A673 (cell line): ENCODE measurements around the gene SULT1A1. TPM values are rescaled to one million over a fixed set of nuclear protein-coding genes. Genes with fewer than 3 reads are reported as not detected.
"Not testable (repeated sequence)": the region's sequence is repeated elsewhere in the genome, so short reads cannot be mapped to it uniquely, and the experiment has no call there.

Source experiments
- BruUV-seq: library from RNA; stranded (reverse); fragments of 400-500 nt; replicated peaks from 2 replicates; lab custom pipeline; 2021; lab: Mats Ljungman, UMichigan
- CTCF ChIA-PET: fragments of 300-600 bp; sonication (Branson Sonifier 250); formaldehyde crosslinking; loops from one replicate; lab custom pipeline; 2022; ENCODE audit warnings: antibody characterized with exemption; lab: Charles Lee
- POLR2A ChIA-PET: fragments of 300-600 bp; sonication (Branson Sonifier 250); formaldehyde crosslinking; loops from one replicate; lab custom pipeline; 2022; ENCODE audit warnings: antibody characterized with exemption; ENCODE audit not compliant: low non-redundant PET; lab: Charles Lee
- DNase-seq: peaks from one replicate; pipeline ENCODE4 v3.0.0-alpha.2; 2015; ENCODE audit warnings: low spot score
- H3K27ac ChIP-seq: fragments of 200-600 bp; sonication (generic); 2 replicates; pipeline ENCODE4 v1.5.1; 2016; ENCODE audit warnings: mixed run types, low read depth, mild to moderate bottlenecking, mixed read lengths, antibody characterized with exemption, low read length; ENCODE audit not compliant: poor library complexity, severe bottlenecking
- H3K27me3 ChIP-seq: fragments of 200-600 bp; sonication (generic); replicated peaks from 2 replicates; pipeline ENCODE4 v1.6.1; 2017; ENCODE audit warnings: mixed run types, low read depth, mild to moderate bottlenecking, mixed read lengths, antibody characterized with exemption, low read length; ENCODE audit not compliant: insufficient read depth, poor library complexity
- H3K36me3 ChIP-seq: fragments of 200-600 bp; sonication (generic); 2 replicates; pipeline ENCODE4 v1.6.1; 2016; ENCODE audit warnings: mixed run types, mild to moderate bottlenecking, mixed read lengths, antibody characterized with exemption, low read length; ENCODE audit not compliant: insufficient read depth, poor library complexity, severe bottlenecking
- H3K4me1 ChIP-seq: fragments of 200-600 bp; sonication (generic); 2 replicates; pipeline ENCODE4 v1.6.1; 2017; ENCODE audit warnings: mixed run types, mild to moderate bottlenecking, mixed read lengths, antibody characterized with exemption, low read length; ENCODE audit not compliant: insufficient read depth, poor library complexity, severe bottlenecking
- H3K4me3 ChIP-seq: fragments of 200-600 bp; sonication (generic); 2 replicates; pipeline ENCODE4 v1.5.1; 2016; ENCODE audit warnings: low read depth, mixed run types, mild to moderate bottlenecking, mixed read lengths, low read length; ENCODE audit not compliant: poor library complexity, severe bottlenecking
- H3K9me3 ChIP-seq: fragments of 200-600 bp; sonication (generic); 2 replicates; pipeline ENCODE4 v1.6.1; 2016; ENCODE audit warnings: mixed run types, low read depth, mild to moderate bottlenecking, mixed read lengths, antibody characterized with exemption, low read length; ENCODE audit not compliant: poor library complexity, severe bottlenecking
- CTCF ChIP-seq: fragments of 300-800, 200-600 bp; sonication (generic); conservative IDR thresholded peaks from 2 replicates; pipeline ENCODE4 v1.5.1; 2017; ENCODE audit warnings: low read depth, mild to moderate bottlenecking, antibody characterized with exemption, low read length, moderate library complexity, mixed read lengths
- EZH2 ChIP-seq: fragments of 200-600 bp; sonication (generic); IDR thresholded peaks from 2 replicates; pipeline ENCODE4 v1.6.1; 2017; ENCODE audit warnings: borderline replicate concordance, low read depth, mild to moderate bottlenecking, mixed read lengths, antibody characterized with exemption, low read length; ENCODE audit not compliant: poor library complexity, severe bottlenecking
- intact Hi-C: fragments of 100-400 bp; cut with micrococcal nuclease; formaldehyde crosslinking; loops from one replicate; pipeline ENCODE4 v1.10.0; 2022; ENCODE audit not compliant: unreplicated experiment
- total RNA-seq: library from RNA; stranded (reverse); gene quantifications from 2 replicates; pipeline ENCODE4 v1.2.3, GENCODE V29; 2021

The SULT1A1 gene
- total RNA-seq, 1 experiment from 2014 or later, result 8.9 TPM

- BruUV-seq, result no TSS peak
- CTCF ChIA-PET, result no interaction called here
- TF ChIP-seq CTCF (no peak), EZH2 (no peak)
- Histone ChIP-seq H3K4me1 (no peaks in the 10 kb centered on the region), H3K4me3 (peak overlapping the region; percentile 49), H3K9me3 (no peaks in the 10 kb centered on the region), H3K27ac (peak overlapping the region; percentile 47), H3K27me3 (no peaks in the 10 kb centered on the region), H3K36me3 (no peaks in the 10 kb centered on the region)
- POLR2A ChIA-PET, result no interaction called here
- peak; percentile 51 for DNase-seq
- intact Hi-C loops, result no loop called here
Measured at GRCh38 chr16:28623172-28623711, 13.4 kb upstream of the SULT1A1 start.

- CTCF ChIA-PET, H3K36me3 ChIP-seq, intact Hi-C loops, H3K4me1 ChIP-seq, DNase-seq, POLR2A ChIA-PET, H3K27me3 ChIP-seq, H3K9me3 ChIP-seq, BruUV-seq: not testable (repeated sequence)
- Histone ChIP-seq H3K4me3 (peak overlapping the region; percentile 49), H3K27ac (peak overlapping the region; percentile 47)
Measured at GRCh38 chr16:28622532-28623171, 12.8 kb upstream of the SULT1A1 start.

GRCh38 chr16:28621481-28622155 is 11.8 kb upstream of the SULT1A1 start:
- TF ChIP-seq EZH2, result no peak
- no peak for TF ChIP-seq CTCF
- no peaks in the 10 kb centered on the region for H3K9me3 ChIP-seq
- POLR2A ChIA-PET, result no interaction called here

GRCh38 chr16:28620316-28620715 is 10.5 kb upstream of the SULT1A1 start:
- H3K27me3 ChIP-seq, intact Hi-C loops, H3K36me3 ChIP-seq, H3K27ac ChIP-seq, H3K4me1 ChIP-seq, H3K4me3 ChIP-seq, POLR2A ChIA-PET, CTCF ChIA-PET, DNase-seq, H3K9me3 ChIP-seq, BruUV-seq: not testable (repeated sequence)

More at GRCh38 chr16:28621481-28622155, 11.8 kb upstream of the SULT1A1 start:
- intact Hi-C loops, result no loop called here
- CTCF ChIA-PET, result no interaction called here
- BruUV-seq, result no TSS peak
- Histone ChIP-seq H3K36me3 (no peaks in the 10 kb centered on the region), H3K4me1 (no peaks in the 10 kb centered on the region), H3K27ac (no peak overlapping the region), H3K4me3 (no peak overlapping the region), H3K27me3 (no peaks in the 10 kb centered on the region)
- no peak for DNase-seq
